ENCODE results near the gene RASGRP3. TPM values are rescaled to one million over a fixed set of nuclear protein-coding genes. Genes with fewer than 3 reads are reported as not detected.

Gene RASGRP3
- total RNA-seq, 1 experiment from 2014 or later: 0.59 TPM

DNA sequence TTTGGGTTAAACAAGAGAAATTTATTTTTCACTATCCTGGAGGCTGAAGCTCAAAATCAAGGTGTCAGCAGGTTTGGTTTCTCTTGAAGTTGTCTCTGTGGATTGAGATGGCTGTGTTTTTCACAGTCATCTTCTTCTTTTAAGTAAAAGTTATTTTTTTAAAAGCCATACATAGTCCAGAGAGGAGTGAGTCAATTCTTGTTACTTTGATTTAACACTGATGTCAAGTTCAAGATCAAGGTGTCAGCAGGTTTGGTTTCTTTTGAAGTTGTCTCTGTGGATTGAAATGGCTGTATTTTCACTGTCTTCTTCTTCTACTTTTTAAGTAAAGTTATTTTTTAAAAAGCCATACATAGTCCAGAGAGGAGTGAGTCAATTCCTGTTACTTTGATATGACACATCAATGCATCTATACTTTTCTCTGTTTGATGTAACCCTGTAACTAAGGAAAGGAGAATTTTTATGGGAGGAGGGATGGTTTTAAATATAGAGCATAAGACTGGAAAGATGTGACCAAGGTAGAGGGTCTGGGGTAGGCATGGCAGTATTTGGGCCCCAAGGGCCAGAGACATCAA is 22.5 kb upstream of the RASGRP3 start:
- no peak for TF ChIP-seq EGR1 (IDR thresholded peaks at IDR 0.05; ENCODE audit: low read depth)
- TF ChIP-seq ELF1 (IDR thresholded peaks at IDR 0.05; ENCODE audit: borderline replicate concordance, low read depth): no peak
- no peak for TF ChIP-seq FOSL1 (IDR thresholded peaks at IDR 0.05; ENCODE audit: low read depth)
- TF ChIP-seq TCF7L2 (IDR thresholded peaks at IDR 0.05; ENCODE audit: borderline replicate concordance, extremely low read depth, insufficient read depth, insufficient read length): no peak
- TF ChIP-seq EZH2 (IDR thresholded peaks at IDR 0.05): no peak
- TF ChIP-seq, protein P1, sequence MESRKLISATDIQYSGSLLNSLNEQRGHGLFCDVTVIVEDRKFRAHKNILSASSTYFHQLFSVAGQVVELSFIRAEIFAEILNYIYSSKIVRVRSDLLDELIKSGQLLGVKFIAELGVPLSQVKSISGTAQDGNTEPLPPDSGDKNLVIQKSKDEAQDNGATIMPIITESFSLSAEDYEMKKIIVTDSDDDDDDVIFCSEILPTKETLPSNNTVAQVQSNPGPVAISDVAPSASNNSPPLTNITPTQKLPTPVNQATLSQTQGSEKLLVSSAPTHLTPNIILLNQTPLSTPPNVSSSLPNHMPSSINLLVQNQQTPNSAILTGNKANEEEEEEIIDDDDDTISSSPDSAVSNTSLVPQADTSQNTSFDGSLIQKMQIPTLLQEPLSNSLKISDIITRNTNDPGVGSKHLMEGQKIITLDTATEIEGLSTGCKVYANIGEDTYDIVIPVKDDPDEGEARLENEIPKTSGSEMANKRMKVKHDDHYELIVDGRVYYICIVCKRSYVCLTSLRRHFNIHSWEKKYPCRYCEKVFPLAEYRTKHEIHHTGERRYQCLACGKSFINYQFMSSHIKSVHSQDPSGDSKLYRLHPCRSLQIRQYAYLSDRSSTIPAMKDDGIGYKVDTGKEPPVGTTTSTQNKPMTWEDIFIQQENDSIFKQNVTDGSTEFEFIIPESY (IDR thresholded peaks at IDR 0.05; ENCODE audit: extremely low read depth, insufficient replicate concordance, low read length): no peak
- no peak for TF ChIP-seq ZNF274 (IDR thresholded peaks at IDR 0.05; ENCODE audit: low read depth, low read length)
- no peak for TF ChIP-seq ZFX (IDR thresholded peaks at IDR 0.05)
- TF ChIP-seq CEBPB (IDR thresholded peaks at IDR 0.05; ENCODE audit: low read depth): no peak
- no peak for TF ChIP-seq JUND (IDR thresholded peaks at IDR 0.05)
- no peak for TF ChIP-seq YY1 (IDR thresholded peaks at IDR 0.05; ENCODE audit: extremely low read depth, insufficient replicate concordance, low read depth, low read length)
- no peak for TF ChIP-seq SIN3A (IDR thresholded peaks at IDR 0.05; ENCODE audit: low read depth)
- TF ChIP-seq POLR2AphosphoS5 (IDR thresholded peaks at IDR 0.05; ENCODE audit: low read depth, low read length): no peak
- DNase-seq (ENCODE audit: low read depth, low spot score) (no peak), ATAC-seq (no peak)
- ChIA-PET POLR2A (no interaction called here), RAD21 (ENCODE audit: low non-redundant PET in 1 of 2, low total read pairs in 2 of 2, uncharacterized antibody in 2 of 2, unreplicated experiment in 2 of 2) (no interaction called here), CTCF (no interaction called here)
- Histone ChIP-seq H3K9me3 (ENCODE audit: control insufficient read depth in 1 of 2, insufficient read depth in 1 of 2, low read depth in 1 of 2, low read length in 2 of 2) (no peaks in the 10 kb centered on the region), H3K27me3 (ENCODE audit: insufficient read depth, low read length) (no peaks in the 10 kb centered on the region), H2AFZ (ENCODE audit: low read depth, low read length, poor library complexity, severe bottlenecking) (no peak overlapping the region), H3K79me2 (ENCODE audit: insufficient read depth, low read length) (no peaks in the 10 kb centered on the region), H3K4me2 (ENCODE audit: low read length) (no peak overlapping the region), H4K20me1 (ENCODE audit: insufficient read depth) (no peaks in the 10 kb centered on the region), H3K4me1 (ENCODE audit: control insufficient read depth in 1 of 2, insufficient read depth in 2 of 2, low read length in 2 of 2) (no peaks in the 10 kb centered on the region), H3K4me3 (replicated peaks in 1 of 2; ENCODE audit: low read depth in 1 of 2, low read length in 2 of 2) (no peak overlapping the region), H3K36me3 (ENCODE audit: control insufficient read depth in 1 of 2, insufficient read depth in 2 of 2, low read length in 2 of 2) (no peaks in the 10 kb centered on the region), H3K9me2 (ENCODE audit: insufficient read depth) (no peaks in the 10 kb centered on the region), H3K9ac (ENCODE audit: low read length) (no peak overlapping the region), H3K27ac (ENCODE audit: low read depth, low read length) (no peak overlapping the region)
- no TSS peak for BruUV-seq (replicated peaks)
- intact Hi-C loops (cut with micrococcal nuclease): no loop called here

Measured in HCT116 (cell line).